HG03175 (cell line): ENCODE data around the gene PSMA7.
"Not testable (repeated sequence)": the region's sequence is repeated elsewhere in the genome, so short reads cannot be mapped to it uniquely, and the experiment has no call there.

ENCODE experiments used
- ATAC-seq: cut with Tn5 transposase; IDR thresholded peaks from one replicate; pipeline ENCODE4 v1.9.1; 2021; ENCODE audit warnings: mild to moderate bottlenecking, moderate library complexity; ENCODE audit not compliant: unreplicated experiment

PSMA7 gene

DNA sequence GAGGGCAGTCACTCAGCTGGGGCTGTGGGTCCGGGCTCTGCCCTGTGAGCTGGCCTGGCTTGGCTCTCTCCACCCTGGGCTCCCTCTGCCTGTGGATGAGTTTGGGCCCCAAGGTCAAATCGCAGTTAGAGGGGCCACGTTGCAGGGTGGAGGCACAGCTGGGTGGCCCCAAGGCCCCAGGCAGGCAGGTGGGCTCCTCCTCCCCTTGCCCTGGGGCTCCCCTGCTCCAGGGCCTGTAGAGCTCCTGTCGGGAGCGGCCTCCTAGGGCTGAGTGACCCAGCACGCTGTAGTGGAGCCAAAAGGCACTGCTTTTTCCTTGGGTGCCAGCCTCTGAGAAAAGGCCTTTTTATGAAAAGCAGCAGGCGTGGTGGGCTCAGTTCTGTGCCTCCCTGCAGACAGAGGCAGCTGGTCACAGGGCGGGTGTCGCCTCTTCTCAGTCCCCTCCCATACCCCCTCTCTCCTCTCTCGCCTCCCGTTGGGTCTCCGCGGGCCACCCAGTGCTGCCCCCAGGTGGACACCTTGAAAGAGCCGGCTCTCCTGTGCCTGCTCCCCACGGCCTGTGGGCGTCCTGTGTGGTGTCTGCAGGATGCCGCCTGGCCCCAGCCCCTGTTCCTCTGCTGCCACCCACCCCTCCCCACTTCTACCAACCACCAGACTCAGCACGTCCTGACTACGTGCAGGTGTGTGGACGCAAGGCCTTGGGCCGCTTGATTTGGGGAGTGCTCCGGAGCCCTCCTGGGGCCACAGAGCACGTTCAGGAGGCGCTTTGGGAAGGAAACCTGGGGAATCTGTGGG, 13.6 kb upstream of the PSMA7 start:
- ATAC-seq = peak; percentile 53

DNA sequence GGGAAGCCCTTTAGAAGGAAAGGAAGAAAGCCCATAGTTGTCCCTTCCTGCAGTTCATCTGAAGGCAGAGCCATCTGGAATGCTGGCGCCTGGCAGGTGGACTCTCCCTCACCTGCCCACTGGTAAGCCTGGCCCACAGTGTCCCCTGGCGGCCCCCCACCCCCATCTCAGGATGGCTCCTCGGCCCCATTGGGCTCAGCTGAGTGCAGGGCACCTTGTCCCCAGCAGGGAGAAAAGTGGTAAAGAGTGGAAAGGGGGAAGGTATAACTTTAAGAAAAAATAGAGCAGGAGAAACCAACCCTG, 13.0 kb upstream of the PSMA7 start:
- no peak for ATAC-seq

DNA sequence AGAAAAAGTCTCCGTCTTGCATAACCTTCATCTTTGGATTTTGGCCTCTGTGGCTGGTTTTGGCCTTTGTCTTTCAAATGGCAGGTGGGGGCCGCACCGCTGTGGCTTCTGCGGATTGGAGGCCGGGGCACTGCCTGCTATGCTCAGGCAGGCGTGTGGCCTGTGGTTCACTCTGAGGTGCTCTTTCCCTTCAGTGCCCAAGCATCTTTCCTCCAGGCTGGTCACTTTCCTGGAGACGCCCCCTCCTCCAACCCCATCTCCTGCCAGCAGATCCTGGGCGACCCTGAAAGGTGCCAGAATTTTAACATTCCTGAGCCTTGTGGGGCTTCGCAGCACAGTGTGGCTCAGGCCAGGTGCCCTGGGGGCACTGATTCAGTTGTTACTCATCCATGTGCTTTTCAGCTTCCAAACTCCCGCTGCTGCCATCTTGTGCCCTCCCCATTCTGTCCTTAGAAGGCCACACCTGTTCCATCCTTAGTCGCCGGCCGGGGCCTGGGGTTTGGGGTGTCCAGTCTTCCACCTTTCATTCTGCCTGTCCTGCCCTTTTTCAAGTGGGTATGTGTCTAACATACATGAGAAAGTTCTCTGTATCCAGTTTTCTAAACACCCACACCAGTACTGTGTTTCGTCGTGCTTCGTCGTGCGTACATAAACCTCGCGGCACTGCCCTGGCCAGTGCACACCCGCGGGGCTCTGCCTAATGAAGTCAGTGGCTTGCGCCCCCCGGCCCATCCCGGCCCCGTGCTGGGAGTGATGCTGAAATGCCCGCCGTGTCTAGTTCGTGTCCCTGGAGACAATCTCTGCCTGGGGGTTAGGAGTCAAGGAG, 12.4 kb upstream of the PSMA7 start:
- no peak for ATAC-seq

DNA sequence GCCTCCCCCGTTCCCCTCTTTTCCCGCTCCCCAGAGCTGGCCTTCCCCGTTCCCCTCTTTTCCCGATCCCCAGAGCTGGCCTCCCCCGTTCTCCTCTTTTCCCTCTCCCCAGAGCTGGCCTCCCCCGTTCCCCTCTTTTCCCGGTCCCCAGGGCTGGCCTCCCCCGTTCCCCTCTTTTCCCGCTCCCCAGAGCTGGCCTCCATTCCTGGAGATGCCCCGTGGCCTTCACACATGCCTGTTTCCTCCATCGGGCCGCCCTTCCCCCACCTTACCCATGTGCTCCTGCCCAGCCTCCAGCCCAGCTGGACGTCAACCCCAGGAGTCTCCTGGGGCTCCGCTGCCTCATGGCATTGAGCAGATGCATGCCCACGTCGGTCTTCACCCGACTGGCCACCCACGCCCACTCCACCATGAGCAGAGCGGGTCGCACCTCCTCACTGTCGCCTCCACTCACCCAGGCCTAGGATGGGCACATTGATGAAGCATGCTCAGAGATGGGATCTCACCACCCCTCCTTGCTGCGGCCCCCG, 8.7 kb upstream of the PSMA7 start:
- ATAC-seq = no peak

DNA sequence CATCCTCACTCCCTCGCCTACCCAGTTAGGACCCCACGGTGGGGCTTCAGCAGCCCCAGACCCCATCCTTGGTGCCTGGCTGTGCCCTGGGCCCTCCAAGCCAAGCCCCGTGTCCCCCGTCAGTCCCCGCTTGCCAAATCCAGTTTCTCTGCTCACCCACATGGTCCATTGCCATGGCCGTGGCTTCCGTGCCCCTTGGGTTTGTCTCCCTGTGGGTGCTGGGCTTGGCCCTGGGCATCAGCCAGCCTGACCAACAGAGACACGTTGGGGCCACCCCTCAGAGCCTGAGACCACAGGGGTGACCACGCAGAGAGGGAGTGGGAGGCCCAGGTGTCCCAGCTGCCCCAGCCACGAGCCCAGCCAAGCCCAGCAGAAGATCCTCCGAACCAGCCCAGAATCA, 8.0 kb upstream of the PSMA7 start:
- no peak for ATAC-seq

DNA sequence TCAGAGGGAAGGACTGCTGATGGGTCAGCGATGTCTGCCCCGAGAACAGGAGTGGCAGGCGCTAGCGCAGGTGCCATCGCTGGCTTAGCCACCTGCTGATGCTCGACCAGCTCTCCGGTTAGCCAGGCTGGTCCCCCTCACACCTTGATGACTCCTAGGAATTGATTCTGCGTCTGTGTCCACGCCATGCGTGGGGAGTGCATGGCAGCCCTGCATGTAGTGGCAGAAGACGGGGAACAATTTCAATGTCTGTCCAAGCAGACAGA, 7.0 kb upstream of the PSMA7 start:
- no peak for ATAC-seq

DNA sequence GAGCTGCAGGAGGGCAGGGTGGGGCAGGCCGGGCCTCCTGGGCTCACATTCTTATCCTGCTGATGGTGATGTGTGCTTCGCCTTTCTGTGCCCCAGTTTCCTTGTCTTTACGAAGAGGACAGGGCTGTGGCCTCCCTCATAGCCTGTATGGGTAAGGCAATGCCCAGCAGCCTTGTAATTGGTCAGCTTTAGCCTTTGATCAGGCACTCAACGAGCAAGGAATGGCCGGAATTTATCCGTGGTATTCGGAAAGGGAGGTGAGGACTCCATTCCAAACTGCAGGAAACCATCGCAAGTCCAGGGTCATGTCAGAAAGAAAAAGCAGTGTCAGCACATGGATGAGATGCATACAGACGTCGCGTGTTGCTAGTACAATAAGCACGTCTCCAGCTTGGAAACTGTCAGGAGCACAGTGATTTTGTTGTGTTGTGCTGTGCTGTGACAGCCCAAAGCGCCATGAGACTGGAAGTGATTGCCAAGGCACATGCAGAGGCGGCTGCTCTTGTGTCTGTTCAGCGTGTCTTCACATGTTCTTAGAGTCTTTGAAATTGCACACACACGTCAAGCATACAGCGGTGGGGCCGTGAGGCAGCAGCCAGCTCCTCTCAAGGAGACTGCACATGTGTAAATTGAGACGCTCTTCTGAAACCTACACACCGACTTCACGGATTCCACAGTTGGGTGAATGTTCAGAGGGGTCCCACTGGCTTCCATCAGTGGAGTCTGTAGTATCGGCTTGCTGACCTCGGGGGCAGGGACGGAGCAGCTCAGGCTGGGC, 6.5 kb upstream of the PSMA7 start:
- ATAC-seq = no peak

DNA sequence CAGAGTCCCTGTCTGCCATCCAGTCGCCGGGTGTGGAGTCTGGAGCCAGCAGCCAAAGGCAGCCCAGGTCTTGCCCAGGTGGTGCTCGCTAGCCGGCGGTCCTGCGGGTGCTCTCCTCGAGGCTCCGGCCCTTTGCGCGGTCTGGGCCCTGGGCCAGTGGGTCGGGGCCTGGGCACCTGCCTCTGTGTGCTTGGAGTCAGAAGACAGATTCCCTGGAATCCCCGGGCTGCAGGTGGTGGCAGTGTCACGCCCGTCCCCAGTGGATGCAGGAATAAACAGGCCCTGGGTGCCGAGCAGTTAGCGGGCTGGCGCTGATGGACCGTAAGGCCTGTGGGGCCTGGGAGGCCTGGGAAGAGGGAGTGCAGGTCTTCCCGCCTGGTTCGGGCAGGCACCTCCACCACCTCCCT, 5.7 kb upstream of the PSMA7 start:
- no peak for ATAC-seq

DNA sequence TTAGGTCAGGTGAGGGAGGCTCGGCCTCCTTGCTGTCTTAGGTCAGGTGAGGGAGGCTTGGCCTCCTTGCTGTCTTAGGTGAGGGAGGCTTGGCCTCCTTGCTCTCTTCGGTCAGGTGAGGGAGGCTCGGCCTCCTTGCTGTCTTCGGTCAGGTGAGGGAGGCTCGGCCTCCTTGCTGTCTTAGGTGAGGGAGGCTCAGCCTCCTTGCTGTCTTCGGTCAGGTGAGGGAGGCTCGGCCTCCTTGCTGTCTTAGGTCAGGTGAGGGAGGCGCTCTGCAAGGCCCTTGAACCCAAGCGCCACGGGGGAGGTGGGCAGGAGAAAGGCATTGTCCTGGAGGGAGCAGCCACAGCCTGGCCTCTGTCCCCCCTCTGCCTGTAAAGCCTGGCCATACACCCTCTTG, 5.2 kb upstream of the PSMA7 start:
- not testable (repeated sequence) for ATAC-seq

DNA sequence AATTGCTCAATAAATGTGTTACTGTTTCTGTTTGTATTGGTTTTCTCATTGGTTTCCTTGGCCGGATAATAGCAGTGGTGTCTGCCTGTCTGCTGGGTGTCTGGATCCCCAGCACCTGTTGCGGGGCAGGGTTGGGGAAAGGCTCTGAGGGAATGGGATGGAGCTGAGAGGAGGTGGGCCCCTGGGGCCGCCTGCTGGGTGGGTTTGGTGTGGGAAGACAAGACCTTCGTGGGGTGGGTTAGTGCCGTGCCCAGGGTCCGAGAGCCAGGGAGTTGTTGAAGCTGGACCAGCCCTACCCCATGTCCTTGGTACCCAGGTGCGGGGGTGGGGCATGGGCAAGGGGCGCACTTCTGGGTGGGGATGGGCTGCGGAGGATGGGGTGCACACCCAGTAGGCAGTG, 4.3 kb upstream of the PSMA7 start:
- no peak for ATAC-seq

DNA sequence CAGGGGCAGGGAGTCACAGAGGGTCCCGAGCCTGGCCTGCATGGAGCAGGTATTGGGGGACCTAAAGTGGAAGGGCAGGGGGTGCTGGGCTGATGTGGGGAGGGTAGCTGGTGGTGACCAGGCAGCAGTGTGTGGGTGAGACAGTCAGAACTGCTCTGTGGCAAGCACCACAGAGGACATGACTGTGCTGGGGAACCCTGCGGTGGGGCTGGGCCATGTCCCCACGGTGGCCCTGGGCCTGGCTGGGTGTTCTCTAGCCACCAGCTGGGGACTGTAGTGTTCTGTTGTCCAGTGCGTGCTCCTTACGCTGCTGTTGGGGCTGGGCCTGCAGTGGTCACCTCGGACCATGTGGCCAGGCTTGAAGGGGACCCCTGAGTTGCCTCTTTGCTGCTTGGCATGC, 3.9 kb upstream of the PSMA7 start:
- no peak for ATAC-seq

DNA sequence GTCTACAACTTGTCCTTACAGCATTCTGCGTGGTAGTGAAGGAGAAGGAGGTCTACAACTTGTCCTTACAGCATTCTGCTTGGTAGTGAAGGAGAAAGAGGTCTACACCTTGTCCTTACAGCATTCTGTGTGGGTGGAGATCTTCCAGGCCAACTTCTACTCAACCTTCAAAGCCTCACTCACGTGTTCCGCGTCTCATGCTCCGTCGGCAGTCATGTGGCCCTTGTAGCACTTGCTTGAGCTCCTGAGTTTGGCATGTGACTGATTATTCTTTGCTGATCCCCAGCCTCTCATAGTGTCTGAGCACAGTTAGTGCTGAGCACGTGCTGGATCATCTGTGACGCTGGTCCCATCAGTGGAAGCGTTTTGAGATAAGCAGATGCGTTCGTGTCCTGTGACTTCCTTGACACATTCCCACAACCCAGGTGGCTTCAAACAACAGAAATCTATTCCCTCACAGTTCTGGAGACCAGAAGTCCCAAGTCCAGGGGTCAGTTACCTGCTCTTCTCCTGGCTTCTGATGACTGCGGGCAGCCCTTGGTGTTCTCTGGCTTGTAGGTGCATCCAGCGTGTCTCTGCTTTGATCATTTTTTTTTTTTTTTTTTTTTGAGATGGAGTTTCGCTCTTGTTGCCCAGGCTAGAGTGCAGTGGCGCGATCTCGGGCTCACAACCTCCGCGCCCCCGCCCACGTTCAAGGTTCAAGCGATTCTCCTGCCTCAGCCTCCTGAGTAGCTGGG, 3.0 kb upstream of the PSMA7 start:
- no peak for ATAC-seq

DNA sequence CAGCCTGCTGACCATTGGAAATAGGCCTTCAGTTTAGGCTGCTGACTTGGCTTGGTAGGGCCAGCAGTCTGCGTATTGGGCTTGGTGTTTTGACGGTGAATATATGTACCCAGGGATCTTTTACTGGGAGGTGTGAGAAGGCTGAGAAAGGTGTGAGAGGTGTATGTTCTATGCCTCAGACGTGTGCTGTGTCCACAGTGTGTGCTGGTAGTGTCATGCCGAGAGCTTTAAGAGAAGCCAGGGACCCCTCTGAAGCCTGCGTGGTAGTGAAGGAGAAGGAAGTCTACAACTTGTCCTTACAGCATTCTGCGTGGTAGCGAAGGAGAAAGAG, 2.5 kb upstream of the PSMA7 start:
- no peak for ATAC-seq

DNA sequence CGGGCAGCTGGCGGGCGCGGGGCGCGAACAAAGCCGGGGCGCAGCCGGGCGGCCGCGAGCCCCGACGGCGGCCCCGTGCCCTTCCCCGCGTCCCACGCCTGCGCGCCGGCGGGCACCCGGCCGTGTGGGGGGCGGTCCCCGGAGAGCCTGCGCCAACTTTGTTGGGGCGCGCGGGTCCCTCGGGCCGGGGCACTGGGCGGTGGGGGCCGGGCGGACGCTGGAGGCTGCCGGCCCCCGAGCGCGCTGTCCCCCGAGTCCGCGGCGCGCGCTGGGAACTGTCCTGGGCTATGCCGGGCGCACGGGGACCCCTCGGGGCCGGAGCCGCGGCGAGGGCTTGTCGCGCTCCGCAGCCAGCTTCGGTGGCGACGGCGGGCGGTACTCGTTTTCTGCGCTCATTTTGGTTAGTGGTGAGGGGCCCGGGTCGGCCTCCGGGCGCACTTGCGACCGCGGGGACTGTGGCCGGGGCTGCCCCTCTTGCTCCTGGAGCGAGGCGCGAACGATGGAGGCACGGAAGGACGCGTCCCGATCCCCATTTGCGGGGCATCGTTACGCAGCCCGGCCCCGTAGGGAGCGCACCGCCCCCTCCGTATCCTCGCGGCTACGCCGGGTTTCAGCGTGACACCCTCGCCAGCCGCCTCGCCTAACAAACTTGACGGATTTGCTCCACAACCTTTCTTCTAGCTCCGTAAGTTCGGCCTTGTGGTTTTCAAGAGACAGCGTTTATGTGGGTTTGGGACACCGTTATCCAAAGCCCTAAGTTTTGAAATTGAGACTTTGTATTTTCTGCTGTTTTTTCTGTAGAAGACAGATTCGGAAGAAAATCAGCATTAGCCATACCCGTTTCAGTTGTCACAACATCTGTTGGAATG, 997 bp upstream of the PSMA7 start:
- ATAC-seq = peak; percentile 2

DNA sequence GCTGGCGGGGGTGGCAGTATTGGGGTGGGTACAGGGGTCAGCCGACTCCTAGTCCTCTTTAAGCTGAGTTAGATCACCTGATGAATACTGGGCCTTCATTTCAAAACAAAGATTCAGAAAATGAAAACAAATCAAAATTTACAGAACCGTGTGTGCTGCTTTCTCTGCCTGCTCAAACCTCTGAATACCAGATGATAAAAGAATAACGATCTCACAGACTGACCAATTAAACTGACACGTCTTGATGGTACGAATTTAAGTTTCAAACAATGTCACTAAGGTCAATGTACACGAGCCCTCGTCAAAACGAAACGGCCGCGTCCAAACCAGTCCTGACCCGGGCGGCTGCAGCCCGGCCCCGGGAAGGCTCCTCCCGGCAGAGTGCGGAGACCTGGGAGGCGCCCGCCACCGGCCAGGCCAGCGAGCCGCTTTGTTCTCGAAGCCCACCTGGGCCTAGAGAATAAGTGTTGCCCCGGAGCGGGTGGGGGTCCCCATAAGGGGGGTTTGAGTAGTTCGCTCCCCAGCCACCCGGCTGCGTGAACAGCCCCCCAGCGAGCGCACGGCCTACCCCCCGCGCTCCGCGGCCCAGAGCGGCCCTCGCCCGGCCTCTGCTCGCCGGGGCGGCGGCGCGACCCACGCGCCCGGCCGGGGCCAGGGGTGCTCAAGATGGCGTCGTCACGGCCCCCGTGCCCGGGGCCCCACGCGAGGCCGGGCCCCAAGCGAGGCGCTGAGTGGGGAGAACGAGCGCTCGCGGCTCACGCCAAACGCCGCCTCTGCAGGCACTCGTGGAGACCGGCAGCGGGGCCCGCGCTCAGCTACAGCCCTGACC, 728 bp downstream of the PSMA7 start:
- ATAC-seq = peak; percentile 8

DNA sequence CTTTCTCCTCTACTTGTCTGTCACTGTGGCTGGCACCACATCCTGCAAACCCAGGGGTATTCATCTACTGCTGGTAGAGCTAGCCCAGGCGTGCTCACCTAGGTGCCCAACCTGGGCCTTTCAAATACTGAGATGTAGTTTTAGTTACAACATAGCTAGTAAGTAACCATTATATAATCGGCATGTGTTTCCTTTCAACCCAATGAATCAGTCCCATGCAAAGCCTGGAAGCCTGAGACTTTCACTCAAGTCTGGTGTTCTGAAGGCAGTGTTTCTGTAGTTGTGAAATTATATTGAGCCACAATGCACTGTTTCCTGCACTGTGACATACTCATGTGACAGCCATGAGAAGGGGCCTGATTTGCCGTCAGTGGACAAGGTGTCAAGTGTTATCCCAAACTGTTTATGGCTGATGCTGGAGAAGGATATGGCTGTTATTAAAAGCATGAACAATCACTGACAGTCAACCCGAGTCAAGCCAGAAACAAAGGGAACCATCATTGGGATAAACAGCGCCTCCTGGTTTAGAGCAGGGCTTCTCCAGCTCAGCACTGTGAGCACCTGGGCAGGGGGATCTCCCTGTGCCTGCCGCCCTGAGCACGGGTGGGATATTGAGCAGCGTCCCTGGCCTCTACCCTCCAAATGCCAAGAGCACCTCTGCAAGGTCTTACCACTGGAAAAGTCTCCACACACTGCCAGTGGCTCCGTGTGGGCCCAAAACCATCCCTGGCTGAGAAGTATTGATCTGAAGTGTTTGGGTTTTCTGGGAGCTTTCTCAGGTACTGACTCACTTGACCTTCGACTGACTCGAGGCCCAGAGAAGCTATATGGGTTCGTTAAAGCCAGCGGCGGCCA, 1.6 kb downstream of the PSMA7 start:
- ATAC-seq = no peak

DNA sequence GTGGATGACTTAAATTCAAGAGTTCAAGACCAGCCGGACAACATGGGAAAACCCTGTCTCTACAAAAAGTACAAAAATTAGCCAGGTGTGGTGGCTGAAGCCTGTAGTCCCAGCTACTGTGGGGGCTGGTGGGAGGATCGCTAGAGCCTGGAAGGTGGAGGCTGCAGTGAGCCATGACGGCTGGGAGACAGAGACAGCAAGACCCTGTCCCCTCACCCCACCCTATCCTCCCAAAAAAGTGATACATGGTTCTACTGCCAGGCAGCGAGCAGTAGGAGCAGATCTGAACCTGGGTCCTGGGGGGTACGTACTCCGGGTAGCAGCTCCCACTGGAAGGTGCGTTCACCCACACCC, 2.2 kb downstream of the PSMA7 start:
- ATAC-seq = no peak

DNA sequence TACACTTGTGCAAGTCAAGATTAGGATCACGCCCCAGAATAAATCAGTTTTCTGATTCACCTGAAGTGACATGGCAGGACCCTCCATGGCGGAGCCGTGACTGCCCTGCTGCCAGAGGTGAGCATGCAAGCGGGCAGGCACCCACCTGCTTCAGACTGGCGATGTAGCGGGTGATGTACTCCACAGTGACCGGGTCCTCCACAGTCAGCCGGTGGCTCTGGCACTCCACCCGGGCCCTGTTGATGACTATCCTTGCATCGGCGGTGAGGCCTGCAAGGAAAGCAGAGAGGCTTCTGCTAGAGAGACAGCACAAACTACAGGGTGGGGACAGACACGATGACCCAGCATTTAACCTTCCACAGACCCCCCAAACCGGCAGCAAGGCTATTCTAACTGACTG, 3.6 kb downstream of the PSMA7 start:
- no peak for ATAC-seq

DNA sequence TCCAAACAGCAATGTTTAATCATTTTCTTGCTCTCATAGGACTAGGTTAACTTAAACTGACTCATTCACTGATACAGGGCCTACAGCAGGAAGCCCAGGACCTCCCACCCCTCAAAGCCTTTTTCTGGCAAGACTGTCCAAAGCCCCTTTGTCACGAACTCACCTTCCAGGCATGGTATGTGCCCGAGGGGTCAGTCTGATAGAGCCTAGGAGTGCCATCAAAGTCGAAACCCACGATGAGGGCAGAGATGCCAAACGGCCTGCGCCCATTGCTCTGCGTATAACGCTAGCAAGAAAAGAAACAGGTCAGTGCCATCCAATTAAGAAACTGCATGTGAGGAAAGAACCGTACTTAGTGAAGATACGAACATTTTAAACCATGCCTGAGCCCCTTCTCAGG, 4.3 kb downstream of the PSMA7 start:
- no peak for ATAC-seq
